HAP-1 (cell line): ENCODE results near the gene ACBD6.
"Not testable (repeated sequence)": the region's sequence is repeated elsewhere in the genome, so short reads cannot be mapped to it uniquely, and the experiment has no call there.

Source experiments
- DNase-seq, 2 experiments: peaks; one replicate each; pipeline ENCODE4 v3.0.0-alpha.2; 2016 to 2020; ENCODE audit warnings: low spot score in 2 of 2
- H3K27me3 ChIP-seq: fragments of 250-450 bp; sonication (Bioruptor Pico); 2 replicates; pipeline ENCODE4 v1.5.1; 2020; ENCODE audit warnings: low read depth, mild to moderate bottlenecking, moderate library complexity
- H3K36me3 ChIP-seq: fragments of 250-450 bp; sonication (Bioruptor Pico); replicated peaks from 2 replicates; pipeline ENCODE4 v1.5.1; 2020; ENCODE audit warnings: mild to moderate bottlenecking
- H3K4me1 ChIP-seq: fragments of 250-450 bp; sonication (Bioruptor Pico); 2 replicates; pipeline ENCODE4 v1.5.1; 2020; ENCODE audit warnings: mild to moderate bottlenecking
- H3K4me3 ChIP-seq: fragments of 250-450 bp; sonication (Bioruptor Pico); 2 replicates; pipeline ENCODE4 v1.5.1; 2020; ENCODE audit warnings: mild to moderate bottlenecking, moderate library complexity
- H3K9me3 ChIP-seq: fragments of 250-450 bp; sonication (Bioruptor Pico); 2 replicates; pipeline ENCODE4 v1.5.1; 2020; ENCODE audit warnings: mild to moderate bottlenecking, moderate library complexity
- in situ Hi-C: fragments of 300-500 bp; cut with MboI; formaldehyde crosslinking; loops from 3 replicates; pipeline ENCODE4 v1.14.3; 2020; ENCODE audit warnings: low sequenced_read_pairs, inconsistent platforms, mixed read lengths

Gene ACBD6

DNA sequence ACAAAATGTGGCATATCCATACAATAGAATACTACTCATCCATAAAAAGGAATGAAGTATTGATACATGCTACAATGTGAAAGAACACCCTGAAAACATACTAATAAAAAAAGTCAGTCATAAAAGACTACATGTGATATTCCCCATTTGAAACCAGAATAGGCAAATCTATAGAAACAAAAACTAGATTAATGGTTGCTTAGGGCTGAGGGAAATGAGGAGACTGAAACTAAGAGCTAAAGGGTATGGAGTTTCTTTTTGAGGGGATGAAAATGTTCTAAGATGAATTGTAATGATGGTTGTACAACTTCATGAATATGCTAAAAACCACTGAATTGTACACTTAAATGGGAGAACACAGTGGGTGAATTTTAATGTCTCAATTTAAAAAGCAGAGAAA, 50.9 kb downstream of the ACBD6 start:
- Histone ChIP-seq H3K27me3 (no peaks in the 10 kb centered on the region), H3K4me1 (no peaks in the 10 kb centered on the region), H3K9me3 (peaks cover 2% of the 10 kb centered on the region; the same call in 1 of the 2 replicates), H3K4me3 (no peak overlapping the region), H3K36me3 (no peaks in the 10 kb centered on the region; the same call in 1 of the 2 replicates)
- no peak for DNase-seq
- in situ Hi-C loops, result no loop called here

DNA sequence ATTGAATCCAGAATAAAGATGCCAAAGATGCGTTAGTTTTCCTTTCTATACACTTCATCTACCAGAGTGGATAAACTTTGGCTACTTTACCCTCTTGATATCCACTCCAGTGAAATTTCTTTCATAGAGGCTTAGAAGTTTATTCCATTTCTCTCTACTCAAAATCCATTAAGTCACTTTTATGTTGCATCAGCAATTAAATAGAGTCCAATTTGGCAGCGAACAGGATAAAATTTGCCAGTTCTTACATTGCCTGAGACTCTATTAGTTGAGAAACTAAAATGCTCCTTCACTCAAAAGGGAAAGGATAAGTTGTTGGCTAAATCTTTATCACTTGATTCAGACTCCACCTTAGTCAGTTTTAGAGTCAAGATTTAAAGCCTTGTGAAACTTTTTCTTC, 57.9 kb downstream of the ACBD6 start:
- no peak for DNase-seq
- no peak overlapping the region for H3K4me3 ChIP-seq
- H3K4me1 ChIP-seq, result no peaks in the 10 kb centered on the region
- no peaks in the 10 kb centered on the region; the same call in 1 of the 2 replicates for H3K9me3 ChIP-seq
- in situ Hi-C loops, result no loop called here
- no peaks in the 10 kb centered on the region for H3K27me3 ChIP-seq
- no peaks in the 10 kb centered on the region for H3K36me3 ChIP-seq

DNA sequence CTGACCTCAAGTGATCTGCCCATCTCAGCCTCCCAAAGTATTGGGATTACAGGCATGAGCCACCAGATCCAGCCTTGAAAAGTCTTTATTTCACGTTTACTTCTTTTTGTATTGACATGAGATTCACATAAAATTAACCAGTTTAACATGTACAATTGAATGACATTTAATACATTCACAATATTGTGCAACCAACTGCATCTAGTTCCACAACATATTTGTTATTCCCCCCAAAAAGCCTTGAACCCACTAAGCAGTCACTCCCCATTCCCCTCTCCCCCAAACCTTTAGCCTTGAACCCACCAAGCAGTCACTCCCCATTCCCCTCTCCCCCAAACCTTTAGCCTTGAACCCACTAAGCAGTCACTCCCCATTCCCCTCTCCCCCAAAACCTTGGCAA, 62.0 kb downstream of the ACBD6 start:
- in situ Hi-C loops, result no loop called here
- no peak for DNase-seq
- H3K4me3 ChIP-seq, result no peak overlapping the region

DNA sequence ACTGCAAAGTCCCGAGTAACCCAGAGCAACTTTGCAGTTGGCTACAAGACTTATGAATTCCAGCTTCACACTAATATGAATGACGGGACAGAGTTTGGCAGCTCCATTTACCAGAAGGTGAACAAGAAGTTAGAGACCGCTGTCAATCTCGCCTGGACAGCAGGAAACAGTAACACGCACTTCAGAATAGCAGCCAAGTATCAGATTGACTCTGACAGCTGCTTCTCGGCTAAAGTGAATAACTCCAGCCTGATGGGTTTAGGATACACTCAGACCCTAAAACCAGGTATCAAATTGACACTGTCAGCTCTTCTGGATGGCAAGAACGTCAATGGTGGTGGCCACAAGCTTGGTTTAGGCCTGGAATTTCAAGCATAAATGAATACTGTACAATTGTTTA, 66.8 kb downstream of the ACBD6 start:
- Histone ChIP-seq H3K4me3 (no peak overlapping the region), H3K36me3 (no peaks in the 10 kb centered on the region; the same call in 1 of the 2 replicates)
- in situ Hi-C loops, result no loop called here

More for the DNA sequence above, 62.0 kb downstream of the ACBD6 start:
- no peaks in the 10 kb centered on the region; the same call in 1 of the 2 replicates for H3K36me3 ChIP-seq
- H3K27me3 ChIP-seq, result no peaks in the 10 kb centered on the region
- H3K4me1 ChIP-seq, result no peaks in the 10 kb centered on the region
- H3K9me3 ChIP-seq, result peaks cover 2% of the 10 kb centered on the region; the same call in 1 of the 2 replicates

DNA sequence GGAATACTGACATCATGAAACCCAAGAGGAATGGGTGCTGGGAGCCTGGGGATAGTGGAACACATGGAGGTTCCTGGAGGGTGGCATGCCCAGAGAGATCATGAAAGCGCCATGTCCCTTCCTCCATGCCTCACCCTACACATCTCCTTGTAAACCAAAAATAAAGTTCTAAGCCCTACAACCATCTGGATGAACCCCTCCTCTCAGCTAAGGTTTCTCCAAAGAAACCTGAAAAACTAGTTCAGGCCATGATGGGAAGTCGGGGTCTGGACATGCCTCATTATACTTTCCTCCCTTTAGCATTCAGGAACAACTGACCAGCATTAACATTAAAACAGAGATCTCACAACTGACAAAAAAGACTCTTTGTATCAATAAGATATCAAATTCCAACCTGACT, 68.5 kb downstream of the ACBD6 start:
- Histone ChIP-seq H3K27me3 (no peaks in the 10 kb centered on the region), H3K9me3 (0 out of 2 replicates have a peak, but pooled peaks cover 2% of the 10 kb centered on the region), H3K36me3 (no peaks in the 10 kb centered on the region; the same call in 1 of the 2 replicates), H3K4me3 (no peak overlapping the region), H3K4me1 (peaks cover 4% of the 10 kb centered on the region)
- DNase-seq, result no peak
- in situ Hi-C loops, result no loop called here

More for the DNA sequence above, 66.8 kb downstream of the ACBD6 start:
- peaks cover 4% of the 10 kb centered on the region for H3K4me1 ChIP-seq
- no peaks in the 10 kb centered on the region for H3K27me3 ChIP-seq
- no peak for DNase-seq
- 0 out of 2 replicates have a peak, but pooled peaks cover 2% of the 10 kb centered on the region for H3K9me3 ChIP-seq

DNA sequence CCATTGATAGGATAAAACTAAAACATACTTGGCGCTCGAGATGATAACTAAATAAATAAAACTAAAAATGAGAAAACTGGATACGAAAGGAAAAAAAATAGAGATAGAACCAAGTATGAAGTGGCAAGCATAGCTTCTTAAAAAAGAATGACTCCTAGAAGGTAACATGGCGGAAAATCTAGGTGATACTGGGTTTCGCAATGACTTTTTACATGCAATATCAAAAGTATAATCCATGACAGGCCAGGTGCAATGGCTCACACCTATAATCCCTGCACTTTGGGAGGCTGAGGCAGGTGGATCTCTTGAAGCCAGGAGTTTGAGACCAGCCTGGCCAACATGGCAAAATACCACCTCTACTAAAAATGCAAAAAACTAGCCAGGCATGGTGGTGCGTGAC, 70.7 kb downstream of the ACBD6 start:
- no peaks in the 10 kb centered on the region for H3K27me3 ChIP-seq
- no peak for DNase-seq
- H3K4me1 ChIP-seq, result peaks cover 4% of the 10 kb centered on the region
- H3K9me3 ChIP-seq, result no peaks in the 10 kb centered on the region
- no peak overlapping the region for H3K4me3 ChIP-seq
- H3K36me3 ChIP-seq, result no peaks in the 10 kb centered on the region
- in situ Hi-C loops, result no loop called here

DNA sequence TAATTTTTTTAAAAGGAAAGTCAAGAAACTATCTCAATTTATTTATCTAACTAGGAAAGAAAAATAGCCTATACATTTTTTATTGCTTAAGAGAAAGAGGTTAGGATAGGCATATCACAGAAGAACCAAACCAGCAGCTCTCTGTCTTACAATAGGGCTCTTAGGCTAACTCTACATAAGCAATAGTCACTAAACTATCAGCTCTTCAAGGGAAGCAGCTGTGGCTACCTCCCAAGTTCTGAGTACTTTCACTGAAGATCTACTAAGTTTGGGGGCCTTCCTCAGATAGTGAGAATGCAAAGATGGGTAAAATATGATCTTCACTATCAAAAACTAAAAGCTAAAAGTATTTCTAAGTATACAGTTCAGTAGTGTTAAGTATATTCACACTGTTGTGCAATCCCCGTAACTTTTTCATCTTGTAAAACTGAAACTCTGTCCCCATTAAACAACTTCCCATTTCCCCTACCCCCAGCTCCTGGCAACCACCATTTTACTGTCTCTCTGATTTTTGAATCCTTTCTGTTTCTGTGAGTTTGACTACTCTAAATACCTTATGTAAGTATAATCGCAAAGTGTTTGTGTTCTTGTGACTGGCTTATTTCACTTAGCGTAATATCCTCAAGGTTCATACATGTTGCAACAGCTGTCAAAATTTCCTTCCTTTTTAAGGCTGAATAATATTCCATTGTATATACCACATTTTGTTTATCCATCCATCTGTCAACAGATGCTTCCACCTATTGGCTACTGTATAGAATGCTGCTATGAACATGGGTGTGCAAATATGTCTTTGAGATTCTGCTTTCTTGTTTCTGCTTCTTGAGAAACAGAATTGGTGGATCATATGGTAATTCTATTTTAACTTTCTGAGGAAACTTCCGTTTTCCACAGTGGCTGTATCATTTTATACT, 73.3 kb downstream of the ACBD6 start:
- Histone ChIP-seq H3K4me1 (peaks cover 18% of the 10 kb centered on the region), H3K27me3 (no peaks in the 10 kb centered on the region), H3K36me3 (no peaks in the 10 kb centered on the region), H3K9me3 (no peaks in the 10 kb centered on the region), H3K4me3 (no peak overlapping the region)
- DNase-seq, result no peak
- in situ Hi-C loops, result no loop called here

DNA sequence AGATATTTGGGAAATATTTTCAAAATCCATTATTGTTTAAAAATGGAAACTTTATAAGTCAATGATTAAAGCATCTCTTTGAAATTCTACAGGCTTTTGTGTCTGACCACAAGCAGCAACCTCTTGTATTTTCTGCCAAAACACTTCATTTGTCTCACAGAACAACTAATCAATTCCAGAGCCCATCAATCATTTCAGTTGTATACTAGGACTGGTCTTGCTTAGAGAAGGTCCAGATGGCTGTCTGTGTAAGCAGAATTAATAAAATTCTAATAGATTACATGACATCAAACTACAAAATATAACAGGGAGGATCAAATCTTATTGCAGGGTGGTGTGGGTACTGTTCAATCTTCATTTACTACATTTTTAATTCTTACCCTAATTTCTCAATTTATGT, 76.4 kb downstream of the ACBD6 start:
- DNase-seq, result no peak
- H3K9me3 ChIP-seq, result no peaks in the 10 kb centered on the region
- H3K4me3 ChIP-seq, result no peak overlapping the region
- H3K4me1 ChIP-seq, result peaks cover 14% of the 10 kb centered on the region
- in situ Hi-C loops, result no loop called here
- no peaks in the 10 kb centered on the region for H3K36me3 ChIP-seq
- H3K27me3 ChIP-seq, result no peaks in the 10 kb centered on the region

DNA sequence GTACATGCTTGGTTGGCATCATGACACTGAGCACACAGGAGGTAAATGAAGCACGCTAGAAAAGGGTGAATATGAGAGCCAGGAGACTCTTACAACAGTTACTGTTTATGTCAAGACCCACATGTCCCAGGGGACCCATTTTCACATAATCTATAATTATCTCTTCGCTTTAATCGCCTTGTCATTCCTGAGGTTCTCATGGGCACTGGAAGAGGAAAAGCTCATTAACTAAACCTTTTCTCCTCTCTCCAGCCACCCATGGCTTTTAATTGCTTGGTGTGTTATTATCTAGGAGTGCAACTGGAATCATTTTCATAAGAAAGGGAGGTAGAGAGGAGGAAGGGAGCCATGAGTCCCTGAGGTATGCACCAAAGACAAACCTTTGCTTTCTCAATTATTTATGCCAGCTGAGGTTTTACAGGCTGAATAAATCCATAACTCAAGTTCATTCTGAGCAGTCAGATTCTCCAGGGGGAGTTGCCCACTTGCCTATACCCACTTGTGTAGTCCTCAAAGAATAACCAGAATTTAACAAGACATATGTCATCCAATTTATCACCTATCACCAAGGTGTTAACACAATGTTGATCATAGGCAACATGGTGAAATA, 77.4 kb downstream of the ACBD6 start:
- in situ Hi-C loops, result no loop called here
- Histone ChIP-seq H3K4me3 (no peak overlapping the region), H3K4me1 (peaks cover 14% of the 10 kb centered on the region), H3K27me3 (no peaks in the 10 kb centered on the region), H3K9me3 (no peaks in the 10 kb centered on the region), H3K36me3 (no peaks in the 10 kb centered on the region)
- peak; percentile 68 to 89 for DNase-seq

DNA sequence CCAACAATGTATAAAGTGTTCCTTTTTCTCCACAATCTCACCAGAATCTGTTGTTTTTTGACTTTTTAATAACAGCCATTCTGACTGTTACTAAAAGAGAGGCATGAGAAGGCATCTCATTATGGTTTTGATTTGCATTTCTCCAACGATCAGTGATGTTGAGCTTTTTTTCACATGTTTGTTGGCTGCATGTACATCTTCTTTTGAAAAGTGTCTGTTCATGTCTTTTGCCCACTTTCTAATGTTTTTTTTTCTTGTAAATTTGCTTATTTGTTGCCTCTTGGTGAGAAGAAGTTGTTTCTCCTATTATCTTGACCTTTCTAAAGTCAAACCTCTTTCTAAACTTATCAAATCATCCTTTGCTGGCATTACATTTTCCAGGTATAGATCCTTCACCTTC, 80.8 kb downstream of the ACBD6 start:
- Histone ChIP-seq H3K27me3 (no peaks in the 10 kb centered on the region), H3K9me3 (no peaks in the 10 kb centered on the region), H3K4me3 (no peak overlapping the region), H3K36me3 (no peaks in the 10 kb centered on the region), H3K4me1 (peaks cover 14% of the 10 kb centered on the region)
- DNase-seq, result no peak
- in situ Hi-C loops, result no loop called here

DNA sequence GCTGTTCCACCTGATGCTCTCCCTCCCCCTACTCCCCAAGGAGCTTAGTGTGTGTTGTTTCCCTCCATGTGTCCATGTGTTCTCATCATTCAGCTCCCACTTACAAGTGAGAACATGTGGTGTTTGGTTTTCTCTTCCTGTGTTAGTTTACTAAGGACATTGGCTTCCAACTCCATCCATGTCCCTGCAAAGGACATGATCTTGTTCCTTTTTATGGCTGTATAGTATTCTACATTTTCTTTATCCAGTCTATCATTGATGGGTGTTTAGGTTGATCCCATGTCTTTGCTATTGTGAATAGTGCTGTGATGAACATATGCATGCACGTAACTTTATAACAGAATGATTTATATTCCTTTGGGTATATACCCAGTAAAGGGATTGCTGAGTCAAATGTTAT, 81.2 kb downstream of the ACBD6 start:
- in situ Hi-C loops, DNase-seq, H3K27me3 ChIP-seq, H3K9me3 ChIP-seq, H3K4me3 ChIP-seq, H3K36me3 ChIP-seq: not testable (repeated sequence)
- peaks cover 14% of the 10 kb centered on the region for H3K4me1 ChIP-seq

DNA sequence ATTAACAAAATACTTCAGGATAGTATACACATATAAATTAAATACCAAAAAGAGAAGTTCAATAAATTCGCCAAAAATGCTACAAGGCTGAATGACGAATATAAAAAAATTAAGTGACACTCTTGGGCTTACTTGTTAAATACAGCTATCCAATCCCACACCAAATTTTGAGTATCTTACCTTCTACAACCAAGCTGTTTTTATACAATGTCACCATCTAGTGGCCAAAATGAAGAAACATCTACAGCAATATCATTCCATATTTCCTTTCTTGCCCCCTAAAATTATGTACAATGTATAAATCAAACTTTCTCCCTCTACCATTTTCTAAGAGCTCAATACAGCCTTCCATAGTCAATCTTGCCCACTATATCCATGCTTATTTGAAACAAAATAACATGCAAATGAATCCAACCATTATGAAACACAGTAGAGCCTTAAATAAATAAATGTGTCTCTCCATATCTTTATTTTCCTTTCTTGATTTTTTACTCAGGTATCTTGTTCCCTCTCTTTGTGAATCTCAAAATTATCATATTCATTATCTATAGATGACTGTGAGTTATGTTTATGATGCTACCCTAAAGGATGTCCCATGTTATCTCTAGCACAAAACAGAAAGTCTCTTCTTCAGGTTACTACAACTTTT, 86.3 kb downstream of the ACBD6 start:
- Histone ChIP-seq H3K27me3 (no peaks in the 10 kb centered on the region), H3K4me1 (no peaks in the 10 kb centered on the region), H3K9me3 (no peaks in the 10 kb centered on the region), H3K36me3 (no peaks in the 10 kb centered on the region), H3K4me3 (no peak overlapping the region)
- in situ Hi-C loops, result loop anchor here (5.0 to 10.0 kb wide), 2 partner anchors 164 to 231 kb away; no protein-coding TSS in a partner anchor
- peak in 1 of 2 experiments; percentile 55 for DNase-seq

DNA sequence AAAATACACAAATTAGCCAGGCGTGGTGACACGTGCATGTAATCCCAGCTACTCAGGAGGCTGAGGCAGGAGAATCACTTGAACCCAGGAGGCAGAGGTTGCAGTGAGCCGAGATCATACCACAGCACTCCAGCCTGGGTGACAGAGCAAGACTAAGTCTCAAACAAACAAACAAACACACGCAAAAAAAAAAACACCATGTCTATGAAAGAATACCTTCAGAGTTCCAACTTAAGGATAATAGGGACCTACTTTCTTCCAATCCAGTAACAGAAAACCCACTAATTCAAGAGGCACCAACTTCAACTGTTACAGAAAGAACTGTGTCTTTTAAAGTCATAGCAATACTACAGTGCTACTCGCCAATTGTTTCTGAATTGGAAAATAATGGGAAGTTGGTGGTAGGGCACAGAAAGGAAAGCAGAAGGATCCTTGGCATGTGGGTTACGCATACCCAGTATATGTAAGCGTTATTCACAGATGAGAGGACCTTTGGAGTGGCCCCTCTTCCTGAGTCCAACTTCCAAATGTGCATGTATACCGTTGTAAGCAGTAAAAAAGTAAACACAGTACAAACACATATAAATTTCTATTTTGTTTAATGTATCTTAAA, 87.0 kb downstream of the ACBD6 start:
- in situ Hi-C loops, result loop anchor here (5.0 to 10.0 kb wide), 2 partner anchors 163 to 231 kb away; no protein-coding TSS in a partner anchor
- H3K4me3 ChIP-seq, result no peak overlapping the region
- no peaks in the 10 kb centered on the region for H3K27me3 ChIP-seq
- no peak for DNase-seq
- H3K9me3 ChIP-seq, result no peaks in the 10 kb centered on the region
- H3K36me3 ChIP-seq, result no peaks in the 10 kb centered on the region
- H3K4me1 ChIP-seq, result no peaks in the 10 kb centered on the region
